K562 (cell line): ENCODE results near the gene TMEM120B. TPM values are rescaled to one million over a fixed set of nuclear protein-coding genes. Genes with fewer than 3 reads are reported as not detected.

Experiments
- ATAC-seq: fragments of 200-7000 bp; cut with Tn5 transposase; 3 replicates; pipeline ENCODE4 v1.9.1; 2020; ENCODE audit warnings: moderate library complexity
- BruUV-seq: library from RNA; stranded (reverse); fragments of 400-500 nt; replicated peaks from 2 replicates; lab custom pipeline; 2021; lab: Mats Ljungman, UMichigan
- CTCF ChIA-PET: fragments of 300-600 bp; formaldehyde crosslinking; extraction: SDS; loops from one replicate; lab custom pipeline; 2021; ENCODE audit warnings: low intra/inter-chr PET ratio; lab: Yijun Ruan, JAX
- POLR2A ChIA-PET: fragments of 300-600, 350-650 bp; sonication (Branson Sonifier 250); formaldehyde crosslinking; extraction: SDS; loops from one replicate; lab custom pipeline; 2021; ENCODE audit warnings: antibody characterized with exemption, inconsistent platforms; lab: Yijun Ruan, JAX
- DNase-seq, 4 experiments: peaks; one replicate each; pipeline versions ENCODE4 v3.0.0 to v3.0.0-alpha.2; 2011 to 2018; ENCODE audit warnings: low spot score in 3 of 4, mixed read lengths in 3 of 4; ENCODE audit errors: extremely low read depth in 1 of 4
- FAIRE-seq: peaks from 2 replicates; lab custom pipeline; 2011; peaks lifted over from hg19 to GRCh38; lab: Jason Lieb, UNC
- H2AFZ ChIP-seq: 2 replicates; pipeline ENCODE4 v1.6.0; 2011; ENCODE audit warnings: low read depth, low read length, control low read depth, inconsistent platforms
- H3K27ac ChIP-seq: fragments of 200-600 bp; 3 replicates; pipeline ENCODE4 v1.8.0; 2011; ENCODE audit warnings: low read depth, mild to moderate bottlenecking, control low read depth, inconsistent platforms, low read length, moderate library complexity, mixed read lengths; ENCODE audit errors: extremely low read depth
- H3K27me3 ChIP-seq, 2 experiments: fragments of 300-600 bp in 1 of 2; 2 replicates in 1 of 2; 3 replicates in 1 of 2; pipeline versions ENCODE4 v1.6.0 to v1.8.0; 2011; ENCODE audit warnings: inconsistent platforms in 2 of 2, low read length in 2 of 2, mild to moderate bottlenecking in 1 of 2, mixed read lengths in 1 of 2, moderate library complexity in 1 of 2; ENCODE audit not compliant: control insufficient read depth in 2 of 2, insufficient read depth in 2 of 2
- H3K36me3 ChIP-seq: fragments of 300-600 bp; 3 replicates; pipeline ENCODE4 v1.8.0; 2011; ENCODE audit warnings: mild to moderate bottlenecking, low read length, inconsistent platforms; ENCODE audit not compliant: control insufficient read depth, insufficient read depth
- H3K4me1 ChIP-seq, 2 experiments: fragments of 200-600 bp in 1 of 2; replicated peaks in 1 of 2; 2 replicates in 1 of 2; 3 replicates in 1 of 2; pipeline versions ENCODE4 v1.5.1 to v1.8.0; 2011; ENCODE audit warnings: inconsistent platforms in 2 of 2, low read length in 2 of 2, mild to moderate bottlenecking in 1 of 2, mixed read lengths in 1 of 2, moderate library complexity in 1 of 2; ENCODE audit not compliant: control insufficient read depth in 2 of 2, insufficient read depth in 2 of 2
- H3K4me2 ChIP-seq: 2 replicates; pipeline ENCODE4 v1.6.1; 2011; ENCODE audit warnings: low read length, control low read depth, inconsistent platforms, mixed read lengths; ENCODE audit not compliant: insufficient read depth
- H3K4me3 ChIP-seq: fragments of 200-600 bp; sonication (generic), shearing (Covaris generic); 2 replicates; pipeline ENCODE4 v1.5.1; 2016; ENCODE audit warnings: control low read depth, inconsistent platforms
- H3K79me2 ChIP-seq: fragments of 200-600 bp; 3 replicates; pipeline ENCODE4 v1.8.0; 2011; ENCODE audit warnings: low read length, inconsistent platforms; ENCODE audit not compliant: control insufficient read depth, insufficient read depth
- H3K9ac ChIP-seq, 2 experiments: 2 replicates each; pipeline versions ENCODE4 v1.6.0 to v1.6.1; 2011; ENCODE audit warnings: low read depth in 2 of 2, low read length in 2 of 2, control low read depth in 1 of 2, inconsistent platforms in 1 of 2, mild to moderate bottlenecking in 1 of 2, mixed read lengths in 1 of 2; ENCODE audit not compliant: insufficient read depth in 1 of 2
- H3K9me1 ChIP-seq: one replicate; pipeline ENCODE4 v1.6.0; 2011; ENCODE audit warnings: inconsistent platforms, mild to moderate bottlenecking, low read length, moderate library complexity; ENCODE audit not compliant: control insufficient read depth, insufficient read depth
- H3K9me3 ChIP-seq: replicated peaks from 2 replicates; pipeline ENCODE4 v1.5.1; 2011; ENCODE audit warnings: low read depth, low read length, inconsistent platforms; ENCODE audit not compliant: control insufficient read depth, insufficient read depth
- H4K20me1 ChIP-seq: replicated peaks from 2 replicates; pipeline ENCODE4 v1.6.1; 2011; ENCODE audit warnings: low read length, inconsistent platforms, mixed read lengths; ENCODE audit not compliant: control insufficient read depth, insufficient read depth
- CBX8 ChIP-seq: fragments of 200-600 bp; sonication (generic); IDR thresholded peaks from 2 replicates; pipeline ENCODE4 v1.6.1; 2012; ENCODE audit warnings: borderline replicate concordance, mixed run types, low read depth, mild to moderate bottlenecking, moderate library complexity, mixed read lengths, low read length, control low read depth, inconsistent platforms; ENCODE audit not compliant: poor library complexity, severe bottlenecking; ENCODE audit errors: extremely low read depth
- FIP1L1 ChIP-seq: fragments of 200-400 bp; formaldehyde crosslinking; IDR thresholded peaks from 2 replicates; pipeline ENCODE4 v1.6.1; 2018; ENCODE audit warnings: mild to moderate bottlenecking, low read depth, low read length; ENCODE audit not compliant: poor library complexity, severe bottlenecking
- ILF3 ChIP-seq: fragments of 450-650 bp; IDR thresholded peaks from 2 replicates; pipeline ENCODE4 v1.6.1; 2018; ENCODE audit warnings: antibody characterized with exemption, mild to moderate bottlenecking, moderate library complexity, borderline replicate concordance
- RBM14 ChIP-seq: fragments of 200-400 bp; formaldehyde crosslinking; IDR thresholded peaks from 2 replicates; pipeline ENCODE4 v1.6.1; 2018; ENCODE audit warnings: low read depth, mild to moderate bottlenecking, low read length, moderate library complexity, borderline replicate concordance; ENCODE audit not compliant: insufficient read depth
- SNIP1 ChIP-seq: fragments of 450-650 bp; IDR thresholded peaks from 2 replicates; pipeline ENCODE4 v1.7.1; 2017; ENCODE audit warnings: low read depth, mild to moderate bottlenecking
- TSC22D4 ChIP-seq: fragments of 450-650 bp; IDR thresholded peaks from 2 replicates; pipeline ENCODE4 v1.6.1; 2016; ENCODE audit warnings: missing genetic modification characterization, missing biosample characterization, control low read depth
- YBX1 ChIP-seq: fragments of 450-650 bp; IDR thresholded peaks from 2 replicates; pipeline ENCODE4 v1.7.1; 2016; ENCODE audit warnings: mild to moderate bottlenecking
- ZKSCAN1 ChIP-seq: fragments of 150-350 bp; IDR thresholded peaks from 2 replicates; pipeline ENCODE4 v1.6.1; 2016; ENCODE audit warnings: low read depth, low read length
- ZNF143 ChIP-seq: sonication (generic); formaldehyde crosslinking; IDR thresholded peaks from 2 replicates; pipeline ENCODE4 v1.9.0; 2022; ENCODE audit warnings: mild to moderate bottlenecking, missing genetic modification reagents
- ZNF217 ChIP-seq: sonication (generic); formaldehyde crosslinking; IDR thresholded peaks from 2 replicates; pipeline ENCODE4 v1.8.0; 2022; ENCODE audit warnings: mild to moderate bottlenecking, missing genetic modification reagents
- ZNF778 ChIP-seq: fragments of 450-650 bp; formaldehyde crosslinking; IDR thresholded peaks from 2 replicates; pipeline ENCODE4 v1.4.0; 2020; ENCODE audit warnings: mild to moderate bottlenecking, moderate library complexity
- WGBS: fragments of 100-300 bp; shearing (Covaris generic); methylation state at CpG from one replicate; pipeline ENCODE4 v1.1.6; 2016; ENCODE audit warnings: low coverage, mixed read lengths; ENCODE audit not compliant: insufficient coverage; ENCODE audit errors: missing lambda C conversion rate; 5-methylcytosine and 5-hydroxymethylcytosine counted together
- in situ Hi-C: fragments of 300-500 bp; cut with MboI; formaldehyde crosslinking; loops from 4 replicates; pipeline ENCODE4 v1.15.0; 2018; ENCODE audit warnings: inconsistent platforms, mixed read lengths
- intact Hi-C: fragments of 100-400 bp; cut with micrococcal nuclease; formaldehyde crosslinking; loops from 2 replicates; pipeline ENCODE4 v1.14.2; 2022
- polyA plus RNA-seq, 8 experiments: library from polyadenylated mRNA; depleted of rRNA in 4 of 8; stranded (reverse) in 5 of 8; unstranded in 3 of 8; fragments of >200 nt; fragmentation: Nextera tagmentation in 2 of 8; fragmentation: Illumina TruSeq in 1 of 8; extraction: Ambion mirVana in 2 of 8; extraction: Trizol in 1 of 8; gene quantifications; 2 replicates each; pipeline versions ENCODE4 v1.2.1 to v1.2.3, GENCODE V29; 2011 to 2014; ENCODE audit warnings: inconsistent platforms in 1 of 8, missing spikeins in 1 of 8
- total RNA-seq, 7 experiments: library from RNA; depleted of rRNA in 6 of 7; stranded (reverse); fragments of >200 nt in 6 of 7; fragmentation: Illumina TruSeq in 2 of 7; extraction: Trizol in 2 of 7; gene quantifications; 2 replicates each; pipeline versions ENCODE4 v1.2.1 to v1.2.3, GENCODE V29; 2011 to 2021; ENCODE audit warnings: low replicate concordance in 1 of 7
- TF ChIP-seq, protein P1 (sequence below), 2 experiments: IDR thresholded peaks; 2 replicates each; pipeline ENCODE4 v1.6.1; 2011; ENCODE audit warnings: borderline replicate concordance in 1 of 2, control low read depth in 1 of 2, low read depth in 1 of 2, low read length in 1 of 2, mild to moderate bottlenecking in 1 of 2, mixed read lengths in 1 of 2, moderate library complexity in 1 of 2; ENCODE audit not compliant: insufficient read depth in 1 of 2, insufficient read length in 1 of 2, poor library complexity in 1 of 2, severe bottlenecking in 1 of 2; ENCODE audit errors: extremely low read depth in 1 of 2
- TF ChIP-seq, protein P2 (sequence below): fragments of 450-650 bp; IDR thresholded peaks from 2 replicates; pipeline ENCODE4 v1.7.1; 2018; ENCODE audit warnings: mild to moderate bottlenecking, low read depth; ENCODE audit not compliant: partially characterized antibody
- TF ChIP-seq, protein P3 (sequence below): fragments of 450-650 bp; formaldehyde crosslinking; IDR thresholded peaks from 2 replicates; pipeline ENCODE4 v1.4.0; 2020; ENCODE audit warnings: mild to moderate bottlenecking

TMEM120B gene
- total and polyA plus RNA-seq, 9 of the 15 experiments (the other 6 are each of a cell fraction or from before 2014, with no cell fraction given), result 1.7 to 18.6 (median 7.4) TPM

GRCh38 chr12:121712461-121713256 is at the start of gene TMEM120B (continued):
- TF ChIP-seq, protein P1, sequence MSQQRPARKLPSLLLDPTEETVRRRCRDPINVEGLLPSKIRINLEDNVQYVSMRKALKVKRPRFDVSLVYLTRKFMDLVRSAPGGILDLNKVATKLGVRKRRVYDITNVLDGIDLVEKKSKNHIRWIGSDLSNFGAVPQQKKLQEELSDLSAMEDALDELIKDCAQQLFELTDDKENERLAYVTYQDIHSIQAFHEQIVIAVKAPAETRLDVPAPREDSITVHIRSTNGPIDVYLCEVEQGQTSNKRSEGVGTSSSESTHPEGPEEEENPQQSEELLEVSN (IDR thresholded peaks at IDR 0.05; ENCODE audit: borderline replicate concordance in 1 of 2, extremely low read depth in 1 of 2, insufficient read depth in 1 of 2, insufficient read length in 1 of 2, low read depth in 1 of 2, low read length in 1 of 2, poor library complexity in 1 of 2, severe bottlenecking in 1 of 2), result peak; percentile 35 to 67
- TF ChIP-seq RBM14, result no peak
- TF ChIP-seq ZNF217 (CRISPR knock-in tag), result no peak
- TF ChIP-seq ZNF778, result no peak

GRCh38 chr12:121663610-121663929 is 49.0 kb upstream of the TMEM120B start:
- no peaks in the 10 kb centered on the region for H3K9me1 ChIP-seq
- H3K27me3 ChIP-seq, result no peaks in the 10 kb centered on the region
- CTCF ChIA-PET, result interaction anchor here (0.6 kb wide), 1 partner anchor 1346 kb away, joined by 3 read pairs; no protein-coding TSS in a partner anchor
- H3K36me3 ChIP-seq, result peaks cover 7% of the 10 kb centered on the region; the same call in 2 of the 3 replicates
- H3K79me2 ChIP-seq, result peaks cover 13% of the 10 kb centered on the region
- peaks cover 15 to 31% of the 10 kb centered on the region in 2 experiments; a peak in 4 of 5 replicates for H3K4me1 ChIP-seq
- 17% methylated on average over 3 of the region's 3 CpGs for WGBS
- ATAC-seq (no peak), DNase-seq (no peak), FAIRE-seq (no peak)
- peak overlapping the region; percentile 51 for H3K27ac ChIP-seq
- H3K4me2 ChIP-seq, result peak overlapping the region; percentile 81; the same call in 1 of the 2 replicates
- H4K20me1 ChIP-seq, result no peaks in the 10 kb centered on the region
- POLR2A ChIA-PET, result interaction anchor here (0.8 to 1.2 kb wide), 4 partner anchors 11 to 156 kb away, joined by 3 to 5 read pairs (median 4); no protein-coding TSS in a partner anchor
- no peak overlapping the region; the same call in 1 of the 2 replicates for H3K4me3 ChIP-seq
- in situ Hi-C loops, result no loop called here
- no peaks in the 10 kb centered on the region for H3K9me3 ChIP-seq
- BruUV-seq, result no TSS peak
- H2AFZ ChIP-seq, result peak overlapping the region; percentile 71
- intact Hi-C loops, result loop anchor here (5.0 kb wide), 1 partner anchor 36 kb away; the partner anchor contains the start of gene ORAI1
- H3K9ac ChIP-seq, result peak overlapping the region in 1 of 2 experiments; percentile 84; a peak in 2 of 4 replicates
- no peak for TF ChIP-seq YBX1
- TF ChIP-seq, protein P2, sequence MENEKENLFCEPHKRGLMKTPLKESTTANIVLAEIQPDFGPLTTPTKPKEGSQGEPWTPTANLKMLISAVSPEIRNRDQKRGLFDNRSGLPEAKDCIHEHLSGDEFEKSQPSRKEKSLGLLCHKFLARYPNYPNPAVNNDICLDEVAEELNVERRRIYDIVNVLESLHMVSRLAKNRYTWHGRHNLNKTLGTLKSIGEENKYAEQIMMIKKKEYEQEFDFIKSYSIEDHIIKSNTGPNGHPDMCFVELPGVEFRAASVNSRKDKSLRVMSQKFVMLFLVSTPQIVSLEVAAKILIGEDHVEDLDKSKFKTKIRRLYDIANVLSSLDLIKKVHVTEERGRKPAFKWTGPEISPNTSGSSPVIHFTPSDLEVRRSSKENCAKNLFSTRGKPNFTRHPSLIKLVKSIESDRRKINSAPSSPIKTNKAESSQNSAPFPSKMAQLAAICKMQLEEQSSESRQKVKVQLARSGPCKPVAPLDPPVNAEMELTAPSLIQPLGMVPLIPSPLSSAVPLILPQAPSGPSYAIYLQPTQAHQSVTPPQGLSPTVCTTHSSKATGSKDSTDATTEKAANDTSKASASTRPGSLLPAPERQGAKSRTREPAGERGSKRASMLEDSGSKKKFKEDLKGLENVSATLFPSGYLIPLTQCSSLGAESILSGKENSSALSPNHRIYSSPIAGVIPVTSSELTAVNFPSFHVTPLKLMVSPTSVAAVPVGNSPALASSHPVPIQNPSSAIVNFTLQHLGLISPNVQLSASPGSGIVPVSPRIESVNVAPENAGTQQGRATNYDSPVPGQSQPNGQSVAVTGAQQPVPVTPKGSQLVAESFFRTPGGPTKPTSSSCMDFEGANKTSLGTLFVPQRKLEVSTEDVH, result no peak
- TF ChIP-seq SNIP1, result 0 out of 2 replicates have a peak, but pooled peaks have one; percentile 34
- TF ChIP-seq ILF3, result no peak
- TF ChIP-seq, protein P3, sequence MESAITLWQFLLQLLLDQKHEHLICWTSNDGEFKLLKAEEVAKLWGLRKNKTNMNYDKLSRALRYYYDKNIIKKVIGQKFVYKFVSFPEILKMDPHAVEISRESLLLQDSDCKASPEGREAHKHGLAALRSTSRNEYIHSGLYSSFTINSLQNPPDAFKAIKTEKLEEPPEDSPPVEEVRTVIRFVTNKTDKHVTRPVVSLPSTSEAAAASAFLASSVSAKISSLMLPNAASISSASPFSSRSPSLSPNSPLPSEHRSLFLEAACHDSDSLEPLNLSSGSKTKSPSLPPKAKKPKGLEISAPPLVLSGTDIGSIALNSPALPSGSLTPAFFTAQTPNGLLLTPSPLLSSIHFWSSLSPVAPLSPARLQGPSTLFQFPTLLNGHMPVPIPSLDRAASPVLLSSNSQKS (CRISPR knock-in tag), result no peak
- no peak for TF ChIP-seq TSC22D4 (tag)
- no peak for TF ChIP-seq ZNF143 (CRISPR knock-in tag)
- no peak for TF ChIP-seq ZKSCAN1
- TF ChIP-seq FIP1L1, result no peak
- no peak for TF ChIP-seq CBX8
